Uterus (tissue), 4 donors: ENCODE measurements around the gene TOP1. TPM values are rescaled to one million over a fixed set of nuclear protein-coding genes. Genes with fewer than 3 reads are reported as not detected.

Experiments used
- DNase-seq, 2 donors: peaks; one replicate each; pipeline ENCODE4 v3.0.0-alpha.2; 2019 to 2020
- H3K27ac ChIP-seq, 2 donors: fragments of 200-600 bp; sonication (generic); 1 replicate in 1 of 2; 2 replicates in 1 of 2; pipeline ENCODE4 v1.5.1; 2016 to 2018
- H3K27me3 ChIP-seq, 2 donors: fragments of 200-600 bp; sonication (generic); one replicate each; pipeline ENCODE4 v1.5.1; 2018 to 2019; ENCODE audit warnings: control low read depth in 1 of 2
- H3K36me3 ChIP-seq, 2 donors: fragments of 200-600 bp; sonication (generic); one replicate each; pipeline ENCODE4 v1.5.1; 2019; ENCODE audit warnings: control low read depth in 1 of 2
- H3K4me1 ChIP-seq, 2 donors: fragments of 200-600 bp; sonication (generic); one replicate each; pipeline ENCODE4 v1.5.1; 2018 to 2019; ENCODE audit warnings: control low read depth in 1 of 2
- H3K4me3 ChIP-seq, 2 donors: fragments of 200-600 bp; sonication (generic); 1 replicate in 1 of 2; 2 replicates in 1 of 2; pipeline ENCODE4 v1.5.1; 2018 to 2019; ENCODE audit warnings: mild to moderate bottlenecking in 1 of 2
- H3K9me3 ChIP-seq, 2 donors: fragments of 200-600 bp; sonication (generic); one replicate each; pipeline ENCODE4 v1.5.1; 2019; ENCODE audit warnings: control low read depth in 1 of 2
- POLR2A ChIP-seq, 2 donors: fragments of 450-650 bp; IDR thresholded peaks; one replicate each; pipeline ENCODE4 v1.6.1; 2016; ENCODE audit warnings: antibody characterized with exemption in 2 of 2, mild to moderate bottlenecking in 1 of 2, moderate library complexity in 1 of 2
- intact Hi-C: fragments of 100-400 bp; cut with DNase I; formaldehyde crosslinking; loops from one replicate; pipeline ENCODE4 v1.15.1; 2023; ENCODE audit warnings: low total_unique reads
- total RNA-seq, 4 donors: library from RNA; depleted of rRNA in 3 of 4; stranded (reverse); fragments of >200 nt in 3 of 4; gene quantifications; one replicate each; pipeline versions ENCODE4 v1.1.0 to v1.2.4, GENCODE V29; 2014 to 2023
- TF ChIP-seq, protein P1 (sequence below), 4 experiments: fragments of 200-600 bp in 2 of 4; fragments of 450-650 bp in 2 of 4; sonication (generic) in 2 of 4; IDR thresholded peaks; one replicate each; pipeline ENCODE4 v1.5.1; 2016 to 2019; ENCODE audit warnings: antibody characterized with exemption in 4 of 4, mild to moderate bottlenecking in 2 of 4, moderate library complexity in 1 of 4
- donor health status: DM: yes; HTN: yes; CAD: no.

TOP1 gene
- total RNA-seq, 4 donors from 2014 or later, result 20.5 to 47.1 (median 35.4) TPM

DNA sequence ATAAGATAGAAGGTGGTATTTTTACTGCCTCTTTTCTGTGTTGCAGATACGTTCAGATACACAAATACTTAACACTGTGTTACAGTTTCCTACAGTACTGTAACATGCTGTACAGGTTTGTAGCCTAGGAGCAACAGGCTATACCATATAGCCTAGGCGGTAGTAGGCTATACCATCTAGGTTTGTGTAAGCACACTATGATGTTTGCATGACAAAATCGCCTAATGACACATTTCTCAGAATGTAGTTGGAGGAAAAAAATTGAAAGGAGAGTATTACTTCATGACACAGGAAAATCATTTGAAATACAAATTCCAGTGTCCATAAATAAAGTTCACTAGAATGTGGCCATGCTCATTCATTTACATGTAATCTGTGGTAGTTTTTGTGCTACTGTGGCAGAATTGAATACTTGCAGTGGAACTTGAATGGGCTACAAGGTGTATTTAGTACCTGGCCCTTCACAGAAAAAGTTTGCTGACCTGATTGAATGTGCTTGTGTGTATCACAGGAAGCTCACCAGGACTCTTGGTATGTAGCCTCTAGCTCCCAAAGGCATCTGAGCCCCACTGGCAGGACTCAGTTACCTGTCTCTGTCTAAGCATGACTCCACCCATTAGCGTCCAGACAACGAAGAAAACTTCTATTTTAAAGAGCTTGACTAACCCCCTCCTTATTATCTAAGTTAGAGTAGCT lies 18.8 kb downstream of the TOP1 start:
- H3K4me3 ChIP-seq, result no peak overlapping the region
- no peaks in the 10 kb centered on the region for H3K9me3 ChIP-seq
- no peaks in the 10 kb centered on the region for H3K36me3 ChIP-seq
- H3K4me1 ChIP-seq, result peaks cover 5 to 20% of the 10 kb centered on the region in 2 donors
- H3K27ac ChIP-seq, result peak overlapping the region; percentile 29 to 58
- H3K27me3 ChIP-seq, result no peaks in the 10 kb centered on the region
- intact Hi-C loops, result no loop called here
- TF ChIP-seq POLR2A (IDR thresholded peaks at IDR 0.05), result no peak
- TF ChIP-seq, protein P1, sequence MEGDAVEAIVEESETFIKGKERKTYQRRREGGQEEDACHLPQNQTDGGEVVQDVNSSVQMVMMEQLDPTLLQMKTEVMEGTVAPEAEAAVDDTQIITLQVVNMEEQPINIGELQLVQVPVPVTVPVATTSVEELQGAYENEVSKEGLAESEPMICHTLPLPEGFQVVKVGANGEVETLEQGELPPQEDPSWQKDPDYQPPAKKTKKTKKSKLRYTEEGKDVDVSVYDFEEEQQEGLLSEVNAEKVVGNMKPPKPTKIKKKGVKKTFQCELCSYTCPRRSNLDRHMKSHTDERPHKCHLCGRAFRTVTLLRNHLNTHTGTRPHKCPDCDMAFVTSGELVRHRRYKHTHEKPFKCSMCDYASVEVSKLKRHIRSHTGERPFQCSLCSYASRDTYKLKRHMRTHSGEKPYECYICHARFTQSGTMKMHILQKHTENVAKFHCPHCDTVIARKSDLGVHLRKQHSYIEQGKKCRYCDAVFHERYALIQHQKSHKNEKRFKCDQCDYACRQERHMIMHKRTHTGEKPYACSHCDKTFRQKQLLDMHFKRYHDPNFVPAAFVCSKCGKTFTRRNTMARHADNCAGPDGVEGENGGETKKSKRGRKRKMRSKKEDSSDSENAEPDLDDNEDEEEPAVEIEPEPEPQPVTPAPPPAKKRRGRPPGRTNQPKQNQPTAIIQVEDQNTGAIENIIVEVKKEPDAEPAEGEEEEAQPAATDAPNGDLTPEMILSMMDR (IDR thresholded peaks at IDR 0.05), result no peak
- DNase-seq, result no peak

DNA sequence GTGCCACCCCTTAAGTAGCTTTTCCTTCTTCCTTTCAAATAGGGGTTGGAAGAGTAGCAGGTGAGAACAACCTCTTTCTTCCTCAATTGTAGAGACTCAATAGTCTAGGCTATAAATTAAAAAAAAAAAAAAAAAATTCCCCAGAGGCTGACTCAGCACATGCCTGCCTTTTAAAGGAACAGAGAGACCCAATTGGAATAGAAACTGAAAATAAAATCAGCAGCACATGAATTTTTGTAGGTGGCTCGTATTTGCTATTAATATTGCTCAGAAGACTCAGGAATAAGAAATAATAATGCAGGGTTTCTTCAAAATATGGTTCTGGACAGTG lies 19.3 kb downstream of the TOP1 start:
- no peak for DNase-seq
- intact Hi-C loops, result no loop called here
- Histone ChIP-seq H3K4me1 (peaks cover 9 to 20% of the 10 kb centered on the region in 2 donors), H3K4me3 (peak overlapping the region in 1 of 2 donors; percentile 4), H3K36me3 (no peaks in the 10 kb centered on the region), H3K9me3 (no peaks in the 10 kb centered on the region), H3K27me3 (no peaks in the 10 kb centered on the region), H3K27ac (peak overlapping the region; percentile 29 to 58)
- TF ChIP-seq, protein P1 (IDR thresholded peaks at IDR 0.05), result no peak
- TF ChIP-seq POLR2A (IDR thresholded peaks at IDR 0.05), result no peak

DNA sequence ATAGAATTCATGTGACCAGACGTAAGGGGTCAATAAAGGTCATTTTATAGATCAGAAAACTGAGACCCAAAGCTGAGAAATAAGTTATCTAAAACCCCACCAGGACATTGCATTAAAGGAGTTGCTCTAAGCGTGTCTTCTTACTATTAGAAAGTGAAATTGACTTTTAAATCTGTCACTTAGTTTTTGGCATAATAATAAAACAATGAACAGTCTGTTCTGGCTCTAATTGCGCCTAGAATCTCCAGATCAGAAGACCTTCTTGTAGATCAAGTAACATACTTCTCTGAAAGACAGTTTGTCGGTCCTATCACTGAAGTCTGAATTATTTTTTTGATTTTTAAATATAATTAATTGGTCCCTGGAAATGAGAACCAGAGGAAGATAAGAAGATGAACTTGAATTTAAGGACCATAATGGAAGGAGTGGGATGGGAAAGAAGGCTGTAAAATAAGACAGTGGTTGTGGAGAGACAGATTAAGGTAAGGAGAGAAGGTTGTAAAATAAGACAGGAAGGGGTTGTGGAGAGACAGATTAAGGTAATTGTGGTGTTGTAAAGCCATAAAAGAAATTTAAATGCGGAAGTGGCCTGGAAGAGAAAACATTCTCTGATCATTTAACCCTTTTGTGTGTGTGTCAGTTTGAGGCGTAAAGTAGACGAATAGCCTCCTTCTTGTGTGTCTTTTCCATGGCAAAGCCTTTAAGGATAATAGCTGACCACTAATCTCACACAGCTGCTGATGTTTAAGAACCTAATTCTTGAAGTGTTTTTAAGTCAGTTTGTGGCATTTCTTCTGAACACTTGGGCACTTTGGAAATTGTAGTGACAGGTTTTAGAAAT lies 20.1 kb downstream of the TOP1 start:
- Histone ChIP-seq H3K9me3 (no peaks in the 10 kb centered on the region), H3K27me3 (no peaks in the 10 kb centered on the region), H3K4me1 (peaks cover 9 to 20% of the 10 kb centered on the region in 2 donors), H3K27ac (peak overlapping the region; percentile 29 to 58), H3K4me3 (peak overlapping the region in 1 of 2 donors; percentile 4), H3K36me3 (no peaks in the 10 kb centered on the region)
- TF ChIP-seq, protein P1 (IDR thresholded peaks at IDR 0.05), result no peak
- no peak for DNase-seq
- intact Hi-C loops, result no loop called here

DNA sequence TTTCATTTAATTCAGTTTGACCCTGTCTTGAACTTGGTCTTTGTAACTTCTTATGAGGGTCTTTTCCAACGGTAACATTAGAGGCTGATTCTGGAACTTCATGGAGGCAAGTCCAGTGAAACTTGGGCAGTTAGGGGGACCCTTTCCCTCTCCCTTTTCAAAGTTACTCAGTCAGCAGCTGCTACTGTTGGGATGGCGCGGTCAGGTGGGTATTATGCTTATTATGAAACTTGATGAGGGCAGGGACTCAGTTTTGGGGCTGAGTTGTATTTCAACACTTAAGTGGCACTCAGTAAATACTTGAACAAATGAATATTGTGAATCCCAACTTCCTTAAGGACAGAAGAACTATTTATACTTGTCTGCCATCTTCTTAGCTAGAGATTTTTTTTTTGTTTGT lies 20.8 kb downstream of the TOP1 start:
- Histone ChIP-seq H3K27me3 (no peaks in the 10 kb centered on the region), H3K36me3 (no peaks in the 10 kb centered on the region), H3K9me3 (no peaks in the 10 kb centered on the region), H3K27ac (peak overlapping the region in 1 of 2 donors; percentile 58), H3K4me1 (peaks cover 9 to 20% of the 10 kb centered on the region in 2 donors), H3K4me3 (no peak overlapping the region)
- intact Hi-C loops, result no loop called here
- TF ChIP-seq POLR2A (IDR thresholded peaks at IDR 0.05), result no peak
- TF ChIP-seq, protein P1 (IDR thresholded peaks at IDR 0.05), result no peak
- DNase-seq, result no peak
